Measurements from ENCODE around the gene ATF1.

- TF ChIP-seq CTCF (IDR thresholded peaks at IDR 0.05; ENCODE audit: low read depth, low read length): no peak
- TF ChIP-seq MYC (IDR thresholded peaks at IDR 0.05; ENCODE audit: low read depth, low read length): no peak
- no peak for TF ChIP-seq POLR2A (IDR thresholded peaks at IDR 0.05; ENCODE audit: extremely low read depth, insufficient read length)
Observed at GRCh38 chr12:50778663-50779590, 15.0 kb downstream of the ATF1 start.

Measured in NB4 (cell line).